ENCODE data around the gene TTC9C. TPM values are rescaled to one million over a fixed set of nuclear protein-coding genes. Genes with fewer than 3 reads are reported as not detected.
"Not testable (repeated sequence)": the region's sequence is repeated elsewhere in the genome, so short reads cannot be mapped to it uniquely, and the experiment has no call there.

Gene TTC9C
- total and polyA plus RNA-seq, 9 donors = 27.1 to 35.4 (median 29.4) TPM

DNA sequence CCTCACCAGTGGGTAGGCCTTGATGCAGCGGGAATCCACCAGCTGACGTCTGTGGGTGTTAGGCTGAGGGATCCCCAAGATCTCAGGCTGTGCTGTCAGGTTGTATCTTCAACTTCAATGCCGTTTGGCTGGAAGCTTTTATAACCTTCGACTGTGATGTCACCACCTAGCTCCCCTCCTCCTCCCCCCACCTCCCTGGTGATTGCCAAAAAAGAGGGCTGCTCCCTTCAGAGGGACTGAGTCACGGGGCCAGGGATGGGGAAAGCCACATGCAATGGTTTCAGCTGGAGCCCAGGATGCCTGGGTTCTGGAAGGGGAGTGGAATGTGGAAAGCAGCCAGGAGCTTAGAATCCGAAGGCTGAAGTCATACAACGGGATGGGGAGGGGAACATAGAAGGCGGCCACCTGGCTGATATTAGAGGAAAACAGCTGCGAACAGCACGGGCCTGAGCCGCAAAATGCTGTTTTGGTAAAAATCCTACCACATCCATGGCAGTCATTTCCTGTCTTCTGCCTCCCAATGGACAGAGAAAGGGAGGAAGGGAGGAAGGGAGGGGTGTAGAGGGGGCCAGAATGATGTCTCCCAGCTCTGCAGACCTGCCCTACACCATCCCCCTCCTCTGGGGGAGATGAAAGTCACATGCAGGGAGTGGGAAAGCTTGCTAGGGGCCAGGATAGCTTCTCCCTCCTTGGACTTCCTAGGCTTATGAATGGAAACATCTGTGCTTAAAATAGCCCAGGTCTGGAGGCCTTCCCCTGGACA, 38.7 kb upstream of the TTC9C start, which contains the start of gene LRRN4CL:
Gene LRRN4CL, minus strand, starts transcription at position 110 of the 763 bp plus-strand sequence. CDS start 1,022 bp downstream, outside the sequence.
- H3K27ac ChIP-seq (ENCODE audit: low read length) = peak within 1 kb of the TSS; percentile 96
- H3K4me1 ChIP-seq (ENCODE audit: control insufficient read depth, insufficient read depth, low read length) = peaks cover 36% of the 10 kb centered on the region
- 8% methylated on average over 2 of the region's 11 CpGs for WGBS (ENCODE audit: insufficient coverage)
- H3K4me3 ChIP-seq (ENCODE audit: low read length) = peak within 1 kb of the TSS; percentile 46
- H3K27me3 ChIP-seq (ENCODE audit: control insufficient read depth, insufficient read depth, low read length) = peaks cover 7% of the 10 kb centered on the region
- H3K36me3 ChIP-seq (ENCODE audit: control insufficient read depth, insufficient read depth, low read length) = peaks cover 38% of the 10 kb centered on the region
- no peaks in the 10 kb centered on the region for H3K9me3 ChIP-seq (replicated peaks; ENCODE audit: control insufficient read depth, low read depth, low read length)
- DNase-seq = peak; percentile 97

DNA sequence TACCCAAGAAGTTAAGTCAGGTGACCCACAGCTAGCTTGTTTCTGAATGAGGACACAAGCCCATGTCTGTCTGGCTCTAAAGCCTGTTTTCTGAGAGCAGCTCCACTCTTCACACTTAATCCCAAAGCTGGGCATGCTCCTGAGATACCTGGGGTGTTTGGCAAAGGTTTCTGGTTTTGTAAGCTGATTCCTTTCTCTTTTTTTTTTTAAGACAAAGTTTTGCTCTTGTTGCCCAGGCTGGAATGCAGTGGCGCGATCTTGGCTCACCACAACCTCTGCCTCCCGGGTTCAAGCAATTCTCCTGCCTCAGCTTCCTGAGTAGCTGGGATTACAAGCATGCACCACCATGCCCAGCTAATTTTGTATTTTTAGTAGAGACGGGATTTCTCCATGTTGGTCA, 34.7 kb upstream of the TTC9C start:
- not testable (repeated sequence) for H3K4me3 ChIP-seq (ENCODE audit: low read length); H3K27ac ChIP-seq (ENCODE audit: low read length); DNase-seq; H3K9me3 ChIP-seq (replicated peaks; ENCODE audit: control insufficient read depth, low read depth, low read length); H3K27me3 ChIP-seq (ENCODE audit: control insufficient read depth, insufficient read depth, low read length)
- Histone ChIP-seq H3K4me1 (ENCODE audit: control insufficient read depth, insufficient read depth, low read length) (peaks cover 28% of the 10 kb centered on the region), H3K36me3 (ENCODE audit: control insufficient read depth, insufficient read depth, low read length) (peaks cover 44% of the 10 kb centered on the region)
- WGBS (ENCODE audit: insufficient coverage) = no CpG with 5 or more reads among the region's 4 CpGs

DNA sequence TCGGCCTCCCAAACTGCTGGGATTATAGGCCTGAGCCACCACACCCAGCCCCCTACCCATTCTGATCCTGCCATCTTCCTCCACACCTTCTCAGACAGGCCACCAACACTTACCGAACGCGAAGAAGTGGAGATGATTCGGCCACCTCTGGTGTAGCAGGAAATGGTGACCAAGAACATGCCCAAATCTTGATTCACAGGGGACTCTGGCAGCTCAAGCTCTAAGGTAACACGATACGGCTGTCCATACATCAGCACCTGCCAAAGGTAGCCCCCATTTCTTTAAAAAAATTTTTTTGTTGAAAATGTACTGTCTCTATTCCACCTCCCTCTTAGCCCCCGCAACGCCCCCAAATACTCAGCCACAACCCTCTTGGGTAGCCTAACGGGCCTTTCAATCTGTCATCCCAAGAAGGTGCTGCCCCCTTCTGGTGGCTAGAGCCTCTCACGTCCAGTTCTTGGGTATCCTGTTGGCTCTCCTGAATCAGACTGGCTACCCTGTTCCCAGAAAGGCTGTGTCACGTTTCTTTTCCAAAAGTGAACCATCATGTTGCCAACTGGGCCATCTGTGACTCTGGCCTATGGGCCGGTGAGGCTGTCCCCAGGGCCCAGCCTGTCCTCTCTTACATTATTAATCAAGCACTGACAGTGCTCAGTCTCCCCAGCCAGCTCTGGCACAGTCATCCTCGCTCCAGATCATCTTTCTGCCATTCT, 33.7 kb upstream of the TTC9C start:
- no peak overlapping the region for H3K27ac ChIP-seq (ENCODE audit: low read length)
- H3K9me3 ChIP-seq (replicated peaks; ENCODE audit: control insufficient read depth, low read depth, low read length) = no peaks in the 10 kb centered on the region
- H3K4me3 ChIP-seq (ENCODE audit: low read length) = no peak overlapping the region
- H3K36me3 ChIP-seq (ENCODE audit: control insufficient read depth, insufficient read depth, low read length) = peaks cover 44% of the 10 kb centered on the region
- H3K27me3 ChIP-seq (ENCODE audit: control insufficient read depth, insufficient read depth, low read length) = no peaks in the 10 kb centered on the region
- WGBS (ENCODE audit: insufficient coverage) = 37% methylated on average over 13 of the region's 14 CpGs
- H3K4me1 ChIP-seq (ENCODE audit: control insufficient read depth, insufficient read depth, low read length) = peaks cover 18% of the 10 kb centered on the region
- DNase-seq = peak; percentile 89

DNA sequence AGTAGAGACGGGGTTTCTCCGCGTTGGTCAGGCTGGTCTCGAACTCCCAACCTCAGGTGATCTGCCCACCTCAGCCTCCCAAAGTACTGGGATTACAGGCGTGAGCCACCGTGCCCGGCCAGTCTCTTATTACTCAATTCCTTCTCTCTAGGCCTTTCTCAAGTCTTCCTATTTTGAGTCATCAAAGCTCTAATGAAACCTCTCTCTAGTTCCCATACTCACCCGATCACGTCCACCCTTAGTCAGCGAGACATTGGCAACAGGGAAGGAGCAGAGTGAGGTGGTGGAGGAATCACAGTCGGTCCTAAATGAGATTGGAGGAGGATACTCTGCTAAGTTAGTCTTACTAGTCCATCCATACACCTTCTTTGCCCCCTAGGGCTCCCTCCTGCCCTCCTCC, 26.0 kb upstream of the TTC9C start:
- Histone ChIP-seq H3K36me3 (ENCODE audit: control insufficient read depth, insufficient read depth, low read length) (peaks cover 24% of the 10 kb centered on the region), H3K9me3 (replicated peaks; ENCODE audit: control insufficient read depth, low read depth, low read length) (no peaks in the 10 kb centered on the region), H3K27ac (ENCODE audit: low read length) (no peak overlapping the region), H3K27me3 (ENCODE audit: control insufficient read depth, insufficient read depth, low read length) (no peaks in the 10 kb centered on the region), H3K4me1 (ENCODE audit: control insufficient read depth, insufficient read depth, low read length) (peaks cover 21% of the 10 kb centered on the region), H3K4me3 (ENCODE audit: low read length) (no peak overlapping the region)
- DNase-seq = no peak
- 100% methylated on average over 3 of the region's 11 CpGs for WGBS (ENCODE audit: insufficient coverage)

DNA sequence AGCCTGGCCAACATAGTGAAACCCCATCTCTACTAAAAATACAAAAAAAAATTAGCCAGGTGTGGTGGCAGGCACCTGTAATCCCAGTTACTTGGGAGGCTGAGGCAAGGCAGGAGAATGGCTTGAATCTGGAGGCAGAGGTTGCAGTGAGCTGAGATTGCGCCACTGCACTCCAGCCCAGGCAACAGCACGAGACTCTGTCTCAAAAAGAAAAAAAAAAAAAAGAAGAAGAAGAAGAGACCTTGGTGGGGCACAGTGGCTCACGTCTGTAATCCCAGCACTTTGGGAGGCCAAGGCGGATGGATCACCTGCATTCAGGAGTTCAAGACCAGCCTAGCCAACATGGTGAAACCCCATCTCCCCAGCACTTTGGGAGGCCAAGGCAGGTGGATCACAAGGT, 24.4 kb upstream of the TTC9C start:
- not testable (repeated sequence) for H3K4me3 ChIP-seq (ENCODE audit: low read length); DNase-seq; H3K27me3 ChIP-seq (ENCODE audit: control insufficient read depth, insufficient read depth, low read length); H3K27ac ChIP-seq (ENCODE audit: low read length); H3K9me3 ChIP-seq (replicated peaks; ENCODE audit: control insufficient read depth, low read depth, low read length)
- Histone ChIP-seq H3K4me1 (ENCODE audit: control insufficient read depth, insufficient read depth, low read length) (peaks cover 33% of the 10 kb centered on the region), H3K36me3 (ENCODE audit: control insufficient read depth, insufficient read depth, low read length) (peaks cover 26% of the 10 kb centered on the region)
- 100% methylated on average over 1 of the region's 4 CpGs for WGBS (ENCODE audit: insufficient coverage)

DNA sequence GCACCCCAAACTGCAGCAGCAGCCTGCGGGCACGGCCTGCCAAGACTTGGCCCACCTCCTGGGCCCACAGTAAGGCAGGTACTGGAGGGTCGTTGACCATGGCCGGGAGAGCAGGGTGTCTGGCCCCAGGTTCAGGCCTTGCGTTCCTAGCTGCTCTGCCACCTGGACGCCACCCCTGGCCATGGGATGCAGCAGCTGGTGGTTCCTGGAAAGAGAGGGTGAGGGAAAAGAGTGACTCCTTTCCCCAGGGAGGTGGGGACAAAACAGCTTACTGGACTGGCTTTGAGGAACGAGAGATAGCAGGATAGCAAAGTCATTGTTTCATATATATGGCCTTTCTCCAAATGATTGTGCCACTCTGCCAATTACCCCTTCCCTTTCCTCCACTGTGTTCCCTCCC, 22.9 kb upstream of the TTC9C start:
- WGBS (ENCODE audit: insufficient coverage) = 66% methylated on average over 5 of the region's 7 CpGs
- H3K4me1 ChIP-seq (ENCODE audit: control insufficient read depth, insufficient read depth, low read length) = peaks cover 41% of the 10 kb centered on the region
- no peaks in the 10 kb centered on the region for H3K9me3 ChIP-seq (replicated peaks; ENCODE audit: control insufficient read depth, low read depth, low read length)
- DNase-seq = no peak
- H3K4me3 ChIP-seq (ENCODE audit: low read length) = peak overlapping the region; percentile 92
- peak overlapping the region; percentile 89 for H3K27ac ChIP-seq (ENCODE audit: low read length)
- no peaks in the 10 kb centered on the region for H3K27me3 ChIP-seq (ENCODE audit: control insufficient read depth, insufficient read depth, low read length)
- H3K36me3 ChIP-seq (ENCODE audit: control insufficient read depth, insufficient read depth, low read length) = peaks cover 27% of the 10 kb centered on the region

DNA sequence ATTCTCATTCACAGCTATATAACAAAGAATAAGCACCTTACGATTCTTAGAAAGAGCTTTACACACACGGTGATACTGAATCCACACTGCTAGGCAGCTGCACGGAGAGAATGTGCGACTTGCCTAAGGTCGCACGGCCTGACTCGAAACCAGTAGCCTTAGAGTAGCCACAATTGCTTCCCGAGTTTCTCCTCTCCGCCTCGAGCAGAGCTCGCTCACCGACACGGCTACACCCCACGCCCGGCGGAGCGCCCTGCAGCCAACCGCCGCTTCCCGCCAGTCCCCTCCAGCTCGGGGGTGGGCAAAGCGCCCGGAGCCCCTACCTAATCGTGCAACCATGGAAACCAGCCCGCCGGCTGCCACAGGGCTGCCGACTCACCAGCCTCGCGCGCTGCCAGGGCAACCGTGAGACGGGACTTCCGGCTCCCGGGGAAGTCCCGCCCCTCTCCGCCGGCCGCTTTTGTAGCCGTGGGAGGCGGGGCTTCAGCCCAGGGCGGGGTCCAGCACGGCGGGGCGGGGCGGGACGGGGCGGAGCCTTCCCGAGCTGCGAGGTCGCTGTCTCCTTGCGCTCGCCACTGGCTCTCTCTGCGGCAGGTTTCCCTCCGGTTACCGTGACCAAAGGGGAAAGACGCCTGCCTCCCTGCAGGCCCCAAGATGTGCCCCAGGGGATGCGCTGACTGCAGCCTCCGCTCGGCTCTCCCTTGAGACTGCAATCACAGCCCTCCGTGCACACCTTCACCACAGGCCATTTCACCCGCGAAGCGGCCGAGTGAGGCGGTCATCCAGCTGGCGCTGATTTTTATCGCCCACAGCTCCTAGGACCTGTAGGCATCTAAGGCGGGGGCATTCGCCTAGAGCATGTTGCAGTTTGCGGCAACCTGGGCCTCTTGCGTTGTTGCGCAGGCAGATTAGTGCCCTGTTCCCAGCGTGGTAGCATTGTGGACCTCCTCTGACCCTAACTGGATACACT, 22.1 kb upstream of the TTC9C start:
- Histone ChIP-seq H3K9me3 (replicated peaks; ENCODE audit: control insufficient read depth, low read depth, low read length) (no peaks in the 10 kb centered on the region), H3K27me3 (ENCODE audit: control insufficient read depth, insufficient read depth, low read length) (no peaks in the 10 kb centered on the region), H3K27ac (ENCODE audit: low read length) (peak overlapping the region; percentile 89), H3K36me3 (ENCODE audit: control insufficient read depth, insufficient read depth, low read length) (peaks cover 28% of the 10 kb centered on the region), H3K4me1 (ENCODE audit: control insufficient read depth, insufficient read depth, low read length) (peaks cover 43% of the 10 kb centered on the region), H3K4me3 (ENCODE audit: low read length) (peak overlapping the region; percentile 92)
- DNase-seq = peak; percentile 95
- WGBS (ENCODE audit: insufficient coverage) = 3% methylated on average over 73 of the region's 73 CpGs

DNA sequence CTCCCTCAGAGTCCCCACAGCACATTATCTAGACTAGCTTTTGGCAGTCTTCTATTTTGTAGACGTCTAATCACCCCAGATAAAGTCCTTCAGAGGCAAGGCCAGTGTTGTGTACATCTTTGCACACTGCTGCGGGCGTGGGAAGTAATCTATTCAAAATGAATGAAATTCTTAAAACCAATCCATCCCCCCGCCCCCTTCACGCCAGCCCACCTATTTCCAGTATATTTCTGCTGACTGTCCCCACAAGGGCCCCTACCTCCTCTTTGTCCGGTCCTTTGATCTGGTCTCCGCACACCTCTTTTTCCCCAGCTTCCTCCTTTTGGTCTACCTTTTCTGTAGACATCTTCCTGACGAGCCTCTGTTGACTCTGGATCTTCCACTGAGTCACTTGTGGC, 21.4 kb upstream of the TTC9C start:
- no peaks in the 10 kb centered on the region for H3K9me3 ChIP-seq (replicated peaks; ENCODE audit: control insufficient read depth, low read depth, low read length)
- H3K27ac ChIP-seq (ENCODE audit: low read length) = peak overlapping the region; percentile 87
- DNase-seq = no peak
- H3K27me3 ChIP-seq (ENCODE audit: control insufficient read depth, insufficient read depth, low read length) = no peaks in the 10 kb centered on the region
- peaks cover 31% of the 10 kb centered on the region for H3K36me3 ChIP-seq (ENCODE audit: control insufficient read depth, insufficient read depth, low read length)
- peaks cover 43% of the 10 kb centered on the region for H3K4me1 ChIP-seq (ENCODE audit: control insufficient read depth, insufficient read depth, low read length)
- H3K4me3 ChIP-seq (ENCODE audit: low read length) = peak overlapping the region; percentile 92
- WGBS (ENCODE audit: insufficient coverage) = 65% methylated on average over 7 of the region's 8 CpGs

DNA sequence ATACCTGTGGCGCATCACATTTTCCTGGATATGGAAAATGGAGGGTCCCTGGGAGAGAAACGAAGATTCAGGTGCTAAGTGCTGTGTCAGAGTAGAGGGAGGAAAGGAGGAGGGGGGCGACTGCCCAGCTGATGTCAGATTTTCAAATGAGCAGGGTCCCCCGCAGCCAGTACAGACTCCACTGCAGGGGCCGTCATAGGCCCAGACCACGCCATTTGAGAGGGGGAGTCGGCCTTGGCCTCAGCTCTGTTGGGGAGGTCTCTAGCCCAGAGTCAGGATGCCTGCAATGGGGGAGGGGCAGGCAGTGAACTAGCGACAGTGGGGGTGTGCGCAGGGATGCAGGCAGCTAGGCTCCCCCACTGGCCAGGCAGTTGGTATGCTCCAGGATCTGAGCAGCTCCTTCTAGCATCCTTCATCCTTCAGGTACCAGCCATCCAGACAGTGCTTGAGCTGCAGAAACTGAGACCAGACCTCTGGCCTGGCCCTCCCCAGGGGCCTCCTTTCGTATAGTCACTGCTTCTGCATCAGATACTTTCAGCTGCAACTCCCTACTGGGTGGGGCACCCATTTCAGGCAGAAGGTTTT, 20.9 kb upstream of the TTC9C start, which contains the start of the genes BSCL2 and GNG3:
Gene BSCL2, minus strand, starts transcription at position 148 of the 585 bp plus-strand sequence. CDS start 229 bp downstream, outside the sequence.
Gene GNG3, plus strand, starts transcription at position 400 of the 585 bp plus-strand sequence. CDS start 620 bp downstream, outside the sequence.
- 71% methylated on average over 5 of the region's 10 CpGs for WGBS (ENCODE audit: insufficient coverage)
- peaks cover 29% of the 10 kb centered on the region for H3K36me3 ChIP-seq (ENCODE audit: control insufficient read depth, insufficient read depth, low read length)
- H3K9me3 ChIP-seq (replicated peaks; ENCODE audit: control insufficient read depth, low read depth, low read length) = no peaks in the 10 kb centered on the region
- H3K4me1 ChIP-seq (ENCODE audit: control insufficient read depth, insufficient read depth, low read length) = peaks cover 43% of the 10 kb centered on the region
- H3K4me3 ChIP-seq (ENCODE audit: low read length) = peak within 1 kb of the TSS; percentile 92
- peak; percentile 46 for DNase-seq
- peak within 1 kb of the TSS; percentile 87 for H3K27ac ChIP-seq (ENCODE audit: low read length)
- H3K27me3 ChIP-seq (ENCODE audit: control insufficient read depth, insufficient read depth, low read length) = no peaks in the 10 kb centered on the region
